ENCODE results near the gene MYH11.
A peak's percentile ranks its signal among the peaks of the same experiment; 100 is the strongest.
"Not testable (repeated sequence)": the region's sequence is repeated elsewhere in the genome, so short reads cannot be mapped to it uniquely, and the experiment has no call there.

The MYH11 gene

GRCh38 chr16:15876503-15876902 is 19.7 kb upstream of the MYH11 start:
- DNase-seq = no peak

GRCh38 chr16:15874745-15875314 is 18.0 kb upstream of the MYH11 start:
- peak; percentile 66 for DNase-seq

GRCh38 chr16:15873737-15874136 is 16.9 kb upstream of the MYH11 start:
- DNase-seq = no peak

- no peak for DNase-seq
Measured at GRCh38 chr16:15873301-15873700, 16.5 kb upstream of the MYH11 start.

- no peak for DNase-seq
Measured at GRCh38 chr16:15870011-15870410, 13.2 kb upstream of the MYH11 start.

GRCh38 chr16:15866451-15866850 is 9.6 kb upstream of the MYH11 start:
- no peak for DNase-seq

GRCh38 chr16:15865742-15866141 is 8.9 kb upstream of the MYH11 start:
- peak; percentile 72 for DNase-seq

- no peak for DNase-seq
Measured at GRCh38 chr16:15864939-15865338, 8.1 kb upstream of the MYH11 start.

GRCh38 chr16:15861996-15862395 is 5.2 kb upstream of the MYH11 start:
- no peak for DNase-seq

- no peak for DNase-seq
Measured at GRCh38 chr16:15858921-15859668, 2.3 kb upstream of the MYH11 start.

GRCh38 chr16:15857724-15858560 is 1.1 kb upstream of the MYH11 start:
- peak; percentile 67 for DNase-seq

GRCh38 chr16:15856182-15856581 is 646 bp downstream of the MYH11 start:
- DNase-seq = no peak

GRCh38 chr16:15855704-15856003 is 1.2 kb downstream of the MYH11 start:
- DNase-seq = no peak

- no peak for DNase-seq
Measured at GRCh38 chr16:15854906-15855703, 1.7 kb downstream of the MYH11 start.

- no peak for DNase-seq
Measured at GRCh38 chr16:15854061-15854460, 2.8 kb downstream of the MYH11 start.

- DNase-seq = no peak
Measured at GRCh38 chr16:15853021-15853420, 3.8 kb downstream of the MYH11 start.

- DNase-seq = not testable (repeated sequence)
Measured at GRCh38 chr16:15850555-15850954, 6.3 kb downstream of the MYH11 start.

- DNase-seq = no peak
Measured at GRCh38 chr16:15849209-15849981, 7.4 kb downstream of the MYH11 start.

- no peak for DNase-seq
Measured at GRCh38 chr16:15847611-15848175, 9.1 kb downstream of the MYH11 start.

GRCh38 chr16:15846510-15846909 is 10.3 kb downstream of the MYH11 start:
- no peak for DNase-seq

- no peak for DNase-seq
Measured at GRCh38 chr16:15843635-15844279, 13.1 kb downstream of the MYH11 start.
